Measurements from ENCODE around the gene PLEKHA7.

The PLEKHA7 gene

GRCh38 chr11:16933756-16934603, 80.2 kb downstream of the PLEKHA7 start:
- TF ChIP-seq, protein P1, sequence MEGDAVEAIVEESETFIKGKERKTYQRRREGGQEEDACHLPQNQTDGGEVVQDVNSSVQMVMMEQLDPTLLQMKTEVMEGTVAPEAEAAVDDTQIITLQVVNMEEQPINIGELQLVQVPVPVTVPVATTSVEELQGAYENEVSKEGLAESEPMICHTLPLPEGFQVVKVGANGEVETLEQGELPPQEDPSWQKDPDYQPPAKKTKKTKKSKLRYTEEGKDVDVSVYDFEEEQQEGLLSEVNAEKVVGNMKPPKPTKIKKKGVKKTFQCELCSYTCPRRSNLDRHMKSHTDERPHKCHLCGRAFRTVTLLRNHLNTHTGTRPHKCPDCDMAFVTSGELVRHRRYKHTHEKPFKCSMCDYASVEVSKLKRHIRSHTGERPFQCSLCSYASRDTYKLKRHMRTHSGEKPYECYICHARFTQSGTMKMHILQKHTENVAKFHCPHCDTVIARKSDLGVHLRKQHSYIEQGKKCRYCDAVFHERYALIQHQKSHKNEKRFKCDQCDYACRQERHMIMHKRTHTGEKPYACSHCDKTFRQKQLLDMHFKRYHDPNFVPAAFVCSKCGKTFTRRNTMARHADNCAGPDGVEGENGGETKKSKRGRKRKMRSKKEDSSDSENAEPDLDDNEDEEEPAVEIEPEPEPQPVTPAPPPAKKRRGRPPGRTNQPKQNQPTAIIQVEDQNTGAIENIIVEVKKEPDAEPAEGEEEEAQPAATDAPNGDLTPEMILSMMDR (conservative IDR thresholded peaks at IDR 0.05): no peak
- TF ChIP-seq ZFX (IDR thresholded peaks at IDR 0.05): no peak
- H3K27ac ChIP-seq: no peak overlapping the region

GRCh38 chr11:16933291-16933690, 80.9 kb downstream of the PLEKHA7 start:
- H3K27ac ChIP-seq: no peak overlapping the region
- TF ChIP-seq ZFX (IDR thresholded peaks at IDR 0.05): no peak
- TF ChIP-seq, protein P1 (conservative IDR thresholded peaks at IDR 0.05): no peak

GRCh38 chr11:16928044-16928443, 86.2 kb downstream of the PLEKHA7 start:
- H3K27ac ChIP-seq: no peak overlapping the region
- no peak for TF ChIP-seq ZFX (IDR thresholded peaks at IDR 0.05)
- TF ChIP-seq, protein P1 (conservative IDR thresholded peaks at IDR 0.05): no peak

GRCh38 chr11:16926883-16927626, 87.2 kb downstream of the PLEKHA7 start:
- no peak overlapping the region for H3K27ac ChIP-seq
- TF ChIP-seq ZFX (IDR thresholded peaks at IDR 0.05): no peak
- TF ChIP-seq, protein P1 (conservative IDR thresholded peaks at IDR 0.05): no peak

- TF ChIP-seq, protein P1 (conservative IDR thresholded peaks at IDR 0.05): no peak
- no peak for TF ChIP-seq ZFX (IDR thresholded peaks at IDR 0.05)
- H3K27ac ChIP-seq: peak overlapping the region; percentile 13; the same call in 1 of the 2 replicates
Observed at GRCh38 chr11:16925561-16926065, 88.6 kb downstream of the PLEKHA7 start.

GRCh38 chr11:16924826-16925560, 89.2 kb downstream of the PLEKHA7 start:
- peak overlapping the region; percentile 13; the same call in 1 of the 2 replicates for H3K27ac ChIP-seq
- TF ChIP-seq, protein P1 (conservative IDR thresholded peaks at IDR 0.05): no peak
- TF ChIP-seq ZFX (IDR thresholded peaks at IDR 0.05): no peak
